Left lung (tissue), 10 donors: ENCODE data around the gene SUN3. TPM values are rescaled to one million over a fixed set of nuclear protein-coding genes. Genes with fewer than 3 reads are reported as not detected.
A peak's percentile ranks its signal among the peaks of the same experiment; 100 is the strongest.
"Not testable (repeated sequence)": the region's sequence is repeated elsewhere in the genome, so short reads cannot be mapped to it uniquely, and the experiment has no call there.

Experiments
- ATAC-seq: fragments of 200-7000 bp; cut with Tn5 transposase; one replicate; pipeline ENCODE4 v1.9.1; 2020; ENCODE audit warnings: moderate library complexity
- DNase-seq, 4 donors: peaks; one replicate each; pipeline ENCODE4 v3.0.0-alpha.2; 2013 to 2020
- H3K27ac ChIP-seq, 2 donors: fragments of 200-600 bp; sonication (generic) in 1 of 2; one replicate each; pipeline versions ENCODE4 v1.5.0 to v1.8.0; 2020 to 2021
- H3K27me3 ChIP-seq, 2 donors: fragments of 200-600 bp; sonication (generic) in 1 of 2; one replicate each; pipeline versions ENCODE4 v1.5.0 to v1.8.0; 2020 to 2021
- H3K36me3 ChIP-seq, 2 donors: fragments of 200-600 bp; sonication (generic) in 1 of 2; one replicate each; pipeline versions ENCODE4 v1.5.0 to v1.8.0; 2020 to 2021
- H3K4me1 ChIP-seq, 2 donors: fragments of 200-600 bp; one replicate each; pipeline ENCODE4 v1.8.0; 2021
- H3K4me3 ChIP-seq, 2 donors: fragments of 200-600 bp; sonication (generic) in 1 of 2; one replicate each; pipeline versions ENCODE4 v1.5.0 to v1.8.0; 2020 to 2021; ENCODE audit warnings: mild to moderate bottlenecking in 1 of 2
- H3K9me3 ChIP-seq, 2 donors: fragments of 200-600 bp; sonication (generic) in 1 of 2; one replicate each; pipeline versions ENCODE4 v1.5.0 to v1.8.0; 2020 to 2021
- CTCF ChIP-seq, 2 donors: fragments of 200-600 bp; sonication (generic) in 1 of 2; IDR thresholded peaks; one replicate each; pipeline versions ENCODE4 v1.5.0 to v1.8.0; 2021; ENCODE audit warnings: antibody characterized with exemption in 2 of 2
- intact Hi-C, 2 donors: fragments of 100-400 bp; cut with DNase I; formaldehyde crosslinking; loops; one replicate each; pipeline versions ENCODE4 v1.11.2 to v1.14.2; 2022
- polyA plus RNA-seq, 6 donors: library from polyadenylated mRNA; unstranded; fragments of 120-200 nt; gene quantifications; one replicate each; pipeline ENCODE4 v1.2.1, GENCODE V29; 2013; ENCODE audit not compliant: insufficient read length in 6 of 6
- total RNA-seq, 2 donors: library from RNA; stranded (reverse); fragmentation: NEBNext Ultra II Directional; extraction: Animal tissue kit (Norgen Biotek cat#: 25700); gene quantifications; one replicate each; pipeline ENCODE4 v1.2.1, GENCODE V29; 2021
- donor health status: DM: no; HTN: yes; CAD: no.
- donor health status: DM: no; HTN: no; CAD: no.

Gene SUN3
- total and polyA plus RNA-seq, 8 donors: 0.11 to 0.39 (median 0.29) TPM; not detected in 3

- Histone ChIP-seq H3K4me3 (no peak overlapping the region), H3K27ac (peak overlapping the region in 1 of 2 donors; percentile 3), H3K36me3 (no peaks in the 10 kb centered on the region), H3K9me3 (no peaks in the 10 kb centered on the region), H3K4me1 (peaks cover 15 to 41% of the 10 kb centered on the region in 2 donors), H3K27me3 (no peaks in the 10 kb centered on the region)
- intact Hi-C loops: loop anchor here in 1 of 2 donors (5.0 kb wide), 1 partner anchor 168 kb away; no protein-coding TSS in a partner anchor
- no peak for ATAC-seq
- TF ChIP-seq CTCF (IDR thresholded peaks at IDR 0.05): no peak
- DNase-seq: no peak
Measured at GRCh38 chr7:47944536-47945260, 84.2 kb downstream of the SUN3 start.

GRCh38 chr7:47943676-47944474, 85.0 kb downstream of the SUN3 start:
- ATAC-seq (no peak), DNase-seq (no peak)
- Histone ChIP-seq H3K36me3 (no peaks in the 10 kb centered on the region), H3K4me3 (no peak overlapping the region), H3K27ac (peak overlapping the region in 1 of 2 donors; percentile 26), H3K4me1 (peaks cover 15 to 41% of the 10 kb centered on the region in 2 donors), H3K27me3 (no peaks in the 10 kb centered on the region), H3K9me3 (no peaks in the 10 kb centered on the region)
- intact Hi-C loops: no loop called here
- no peak for TF ChIP-seq CTCF (IDR thresholded peaks at IDR 0.05)

GRCh38 chr7:47942651-47943050, 86.3 kb downstream of the SUN3 start:
- H3K4me3 ChIP-seq, H3K27me3 ChIP-seq, H3K9me3 ChIP-seq, H3K27ac ChIP-seq, DNase-seq, ATAC-seq, H3K36me3 ChIP-seq, intact Hi-C loops: not testable (repeated sequence)
- peaks cover 15 to 41% of the 10 kb centered on the region in 2 donors for H3K4me1 ChIP-seq

- TF ChIP-seq CTCF (IDR thresholded peaks at IDR 0.05): no peak
- ATAC-seq (no peak), DNase-seq (no peak)
- peaks cover 15 to 41% of the 10 kb centered on the region in 2 donors for H3K4me1 ChIP-seq
- no peaks in the 10 kb centered on the region for H3K9me3 ChIP-seq
- peak overlapping the region in 1 of 2 donors; percentile 84 for H3K27ac ChIP-seq
- no peak overlapping the region for H3K4me3 ChIP-seq
- no peaks in the 10 kb centered on the region for H3K27me3 ChIP-seq
- intact Hi-C loops: no loop called here
- H3K36me3 ChIP-seq: no peaks in the 10 kb centered on the region
Measured at GRCh38 chr7:47942132-47942531, 86.8 kb downstream of the SUN3 start.

GRCh38 chr7:47941136-47941844, 87.6 kb downstream of the SUN3 start:
- peak overlapping the region; percentile 44 to 84 for H3K27ac ChIP-seq
- no peaks in the 10 kb centered on the region for H3K9me3 ChIP-seq
- no peaks in the 10 kb centered on the region for H3K27me3 ChIP-seq
- DNase-seq (no peak), ATAC-seq (peak; percentile 31)
- no peak for TF ChIP-seq CTCF (IDR thresholded peaks at IDR 0.05)
- H3K4me1 ChIP-seq: peaks cover 15 to 41% of the 10 kb centered on the region in 2 donors
- no peaks in the 10 kb centered on the region for H3K36me3 ChIP-seq
- intact Hi-C loops: no loop called here
- H3K4me3 ChIP-seq: no peak overlapping the region
